Measurements from ENCODE around the gene ACTL7B. TPM values are rescaled to one million over a fixed set of nuclear protein-coding genes. Genes with fewer than 3 reads are reported as not detected.
A peak's percentile ranks its signal among the peaks of the same experiment; 100 is the strongest.
"Not testable (repeated sequence)": the region's sequence is repeated elsewhere in the genome, so short reads cannot be mapped to it uniquely, and the experiment has no call there.

Gene ACTL7B
- total RNA-seq, 4 donors from 2014 or later: not detected

DNA sequence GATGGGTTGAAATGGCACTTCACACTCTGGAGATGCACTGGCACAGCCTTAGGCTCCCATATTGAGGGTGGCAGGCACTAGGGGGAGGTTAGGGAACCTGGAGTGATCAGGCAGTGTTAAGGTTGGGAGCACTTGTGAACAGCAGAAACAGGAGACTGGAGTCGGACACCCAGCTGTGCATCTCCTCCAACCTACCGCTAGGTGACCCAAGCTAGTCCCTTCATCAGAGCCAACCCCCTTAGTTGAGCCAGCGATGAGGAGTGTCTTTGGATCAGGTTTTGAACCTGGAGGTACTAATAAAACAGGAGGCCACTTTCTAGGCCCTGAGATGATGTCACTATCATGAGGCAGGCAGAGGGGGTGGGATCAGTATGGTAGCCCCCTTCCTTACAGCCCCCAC, 1.7 kb downstream of the ACTL7B start:
- H3K4me3 ChIP-seq (ENCODE audit: low read depth, poor library complexity, severe bottlenecking): no peak overlapping the region
- 95 to 97% methylated on average over 3 of the region's 3 CpGs for WGBS, 2 donors
- no peak for DNase-seq (ENCODE audit: low spot score in 2 of 2)
- TF ChIP-seq, protein P1, sequence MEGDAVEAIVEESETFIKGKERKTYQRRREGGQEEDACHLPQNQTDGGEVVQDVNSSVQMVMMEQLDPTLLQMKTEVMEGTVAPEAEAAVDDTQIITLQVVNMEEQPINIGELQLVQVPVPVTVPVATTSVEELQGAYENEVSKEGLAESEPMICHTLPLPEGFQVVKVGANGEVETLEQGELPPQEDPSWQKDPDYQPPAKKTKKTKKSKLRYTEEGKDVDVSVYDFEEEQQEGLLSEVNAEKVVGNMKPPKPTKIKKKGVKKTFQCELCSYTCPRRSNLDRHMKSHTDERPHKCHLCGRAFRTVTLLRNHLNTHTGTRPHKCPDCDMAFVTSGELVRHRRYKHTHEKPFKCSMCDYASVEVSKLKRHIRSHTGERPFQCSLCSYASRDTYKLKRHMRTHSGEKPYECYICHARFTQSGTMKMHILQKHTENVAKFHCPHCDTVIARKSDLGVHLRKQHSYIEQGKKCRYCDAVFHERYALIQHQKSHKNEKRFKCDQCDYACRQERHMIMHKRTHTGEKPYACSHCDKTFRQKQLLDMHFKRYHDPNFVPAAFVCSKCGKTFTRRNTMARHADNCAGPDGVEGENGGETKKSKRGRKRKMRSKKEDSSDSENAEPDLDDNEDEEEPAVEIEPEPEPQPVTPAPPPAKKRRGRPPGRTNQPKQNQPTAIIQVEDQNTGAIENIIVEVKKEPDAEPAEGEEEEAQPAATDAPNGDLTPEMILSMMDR (IDR thresholded peaks at IDR 0.05): no peak
- no peak for TF ChIP-seq POLR2A (IDR thresholded peaks at IDR 0.05)
- intact Hi-C loops (cut with DNase I; ENCODE audit: low total_unique reads): no loop called here

- TF ChIP-seq, protein P1 (IDR thresholded peaks at IDR 0.05): no peak
- TF ChIP-seq POLR2A (IDR thresholded peaks at IDR 0.05): no peak
- intact Hi-C loops (cut with DNase I; ENCODE audit: low total_unique reads): no loop called here
- H3K4me3 ChIP-seq (ENCODE audit: low read depth, poor library complexity, severe bottlenecking): no peak overlapping the region
- 53 to 56% methylated on average over 1 of the region's 1 CpG for WGBS, 2 donors
- DNase-seq (ENCODE audit: low spot score in 2 of 2): peak in 1 of 2 donors; percentile 2
These were observed 3.7 kb downstream of the ACTL7B start for GRCh38 chr9:108852079-108852478.

DNA sequence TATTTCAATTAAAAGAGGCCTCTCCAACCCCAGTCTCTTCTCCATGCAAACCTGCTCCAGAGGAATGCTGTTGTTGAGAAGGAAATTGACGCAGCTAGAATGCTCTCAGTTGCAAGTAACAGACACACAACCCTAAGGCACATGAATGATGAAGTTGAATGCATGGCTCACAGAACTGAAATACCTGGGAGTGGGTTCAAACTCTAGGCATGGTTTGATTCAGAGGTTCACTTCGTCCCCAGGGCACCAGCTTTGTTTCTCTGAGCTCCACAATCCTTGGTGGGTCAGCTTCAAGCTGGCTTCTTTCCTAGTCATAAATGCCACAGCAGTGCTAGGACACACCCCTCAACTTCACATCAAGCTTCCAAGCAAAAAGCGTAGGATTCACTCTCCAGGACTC, 4.6 kb downstream of the ACTL7B start:
- H3K4me3 ChIP-seq (ENCODE audit: low read depth, poor library complexity, severe bottlenecking): no peak overlapping the region
- 71 to 93% methylated on average over 3 of the region's 3 CpGs for WGBS, 2 donors
- no peak for TF ChIP-seq POLR2A (IDR thresholded peaks at IDR 0.05)
- TF ChIP-seq, protein P1 (IDR thresholded peaks at IDR 0.05): no peak
- intact Hi-C loops (cut with DNase I; ENCODE audit: low total_unique reads): no loop called here
- DNase-seq (ENCODE audit: low spot score in 2 of 2): no peak

GRCh38 chr9:108850293-108850897, 5.4 kb downstream of the ACTL7B start:
- DNase-seq (ENCODE audit: low spot score in 2 of 2): peak in 1 of 2 donors; percentile 14
- 97% methylated on average over 3 of the region's 3 CpGs for WGBS, 2 donors
- intact Hi-C loops (cut with DNase I; ENCODE audit: low total_unique reads): no loop called here

DNA sequence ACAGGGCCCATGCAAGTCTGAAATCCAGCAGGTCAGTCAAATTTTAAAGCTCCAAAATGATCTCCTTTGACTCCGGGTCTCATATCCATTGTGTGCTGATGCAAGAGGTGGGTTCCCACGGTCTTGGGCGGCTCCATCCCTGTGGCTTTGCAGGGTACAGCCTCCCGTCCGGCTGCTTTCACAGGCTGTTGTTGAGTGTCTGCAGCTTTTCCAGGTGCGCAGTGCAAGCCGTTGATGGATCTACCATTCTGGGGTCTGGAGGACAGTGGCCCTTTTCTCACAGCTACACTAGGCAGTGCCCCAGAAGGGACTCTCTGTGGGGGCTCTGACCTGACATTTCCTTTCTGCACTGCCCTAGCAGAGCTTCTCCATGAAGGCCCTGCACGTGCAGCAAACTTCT, 7.5 kb downstream of the ACTL7B start:
- H3K4me3 ChIP-seq (ENCODE audit: low read depth, poor library complexity, severe bottlenecking); intact Hi-C loops (cut with DNase I; ENCODE audit: low total_unique reads): not testable (repeated sequence)
- DNase-seq (ENCODE audit: low spot score in 2 of 2): peak in 1 of 2 donors; percentile 73
- WGBS, 2 donors: 97 to 98% methylated on average over 8 of the region's 8 CpGs

More at GRCh38 chr9:108850293-108850897, 5.4 kb downstream of the ACTL7B start:
- TF ChIP-seq, protein P1 (IDR thresholded peaks at IDR 0.05): no peak
- TF ChIP-seq POLR2A (IDR thresholded peaks at IDR 0.05): no peak
- H3K4me3 ChIP-seq (ENCODE audit: low read depth, poor library complexity, severe bottlenecking): no peak overlapping the region

GRCh38 chr9:108845947-108846346, 9.8 kb downstream of the ACTL7B start:
- WGBS, 2 donors: 58 to 69% methylated on average over 2 of the region's 2 CpGs
- no peak for DNase-seq (ENCODE audit: low spot score in 2 of 2)
- TF ChIP-seq POLR2A (IDR thresholded peaks at IDR 0.05): no peak
- TF ChIP-seq, protein P1 (IDR thresholded peaks at IDR 0.05): no peak
- no peak overlapping the region for H3K4me3 ChIP-seq (ENCODE audit: low read depth, poor library complexity, severe bottlenecking)
- intact Hi-C loops (cut with DNase I; ENCODE audit: low total_unique reads): no loop called here

All from lower leg skin (tissue), 4 donors.